ENCODE measurements around the gene MRPS25. TPM values are rescaled to one million over a fixed set of nuclear protein-coding genes. Genes with fewer than 3 reads are reported as not detected.

Gene MRPS25
- total and polyA plus RNA-seq, 9 of the 15 experiments (the other 6 are each of a cell fraction or from before 2014, with no cell fraction given) = 34.3 to 129 (median 78.2) TPM

DNA sequence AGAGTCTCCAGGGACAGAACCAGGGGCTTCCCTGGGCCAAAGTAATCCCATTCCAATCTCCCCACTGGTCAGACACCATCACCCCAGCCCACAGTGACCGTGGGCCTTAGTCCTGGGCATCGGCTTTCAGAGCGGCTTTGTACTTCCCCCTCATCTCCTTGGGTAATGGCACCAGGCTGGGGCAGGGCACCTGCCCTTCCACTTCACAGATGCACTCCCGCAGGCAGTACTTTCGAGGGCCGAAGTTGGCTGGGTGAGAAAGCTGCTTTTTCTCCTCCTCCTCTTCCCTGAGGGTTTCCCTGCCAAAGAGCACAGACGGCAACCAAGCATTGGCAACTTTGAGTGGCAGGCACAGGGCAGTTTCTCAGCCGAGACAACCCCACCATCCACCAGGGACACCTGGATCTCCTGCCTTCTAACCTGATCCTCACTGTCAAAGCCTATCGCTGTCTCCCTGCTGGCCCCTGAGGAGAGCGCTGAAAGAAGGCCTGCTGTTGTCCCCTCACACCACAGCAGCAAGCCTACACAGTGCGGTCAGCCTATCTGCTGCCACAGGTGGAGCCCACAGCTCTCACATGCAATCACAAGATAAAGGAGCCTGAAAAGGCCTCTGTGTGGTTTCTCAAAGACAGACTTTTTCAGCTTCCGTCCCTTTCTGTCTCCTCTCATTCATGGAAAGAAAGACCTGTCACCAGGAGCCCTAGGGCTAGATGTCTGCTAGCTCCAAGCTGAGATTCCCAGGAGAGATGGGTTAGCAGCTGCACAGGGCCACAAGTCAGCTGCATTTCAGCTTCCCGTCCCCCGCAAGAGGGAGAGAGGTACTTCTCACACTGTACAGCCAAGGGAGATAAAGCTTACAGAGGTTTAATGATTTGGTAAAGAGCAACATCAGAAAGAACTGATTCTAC, 12.5 kb downstream of the MRPS25 start (continued):
- TF ChIP-seq, protein P1, sequence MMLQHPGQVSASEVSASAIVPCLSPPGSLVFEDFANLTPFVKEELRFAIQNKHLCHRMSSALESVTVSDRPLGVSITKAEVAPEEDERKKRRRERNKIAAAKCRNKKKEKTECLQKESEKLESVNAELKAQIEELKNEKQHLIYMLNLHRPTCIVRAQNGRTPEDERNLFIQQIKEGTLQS (IDR thresholded peaks at IDR 0.05) = peak; percentile 32; the same call in 1 of the 2 replicates
- TF ChIP-seq, protein P1 (CRISPR knock-in tag; conservative IDR thresholded peaks at IDR 0.05) = 0 out of 2 replicates have a peak, but pooled peaks have one; percentile 50
- TF ChIP-seq SIX5 (IDR thresholded peaks at IDR 0.05; ENCODE audit: borderline replicate concordance in 1 of 2, insufficient read depth in 1 of 2, low read depth in 1 of 2, low read length in 2 of 2) = no peak
- no peak for TF ChIP-seq SRF (CRISPR knock-in tag; IDR thresholded peaks at IDR 0.05)
- TF ChIP-seq NFRKB (IDR thresholded peaks at IDR 0.05; ENCODE audit: low read depth) = no peak
- TF ChIP-seq SAFB2 (IDR thresholded peaks at IDR 0.05; ENCODE audit: borderline replicate concordance, low read depth, low read length, severe bottlenecking) = no peak
- peak; percentile 88; the same call in 1 of the 2 replicates for TF ChIP-seq PTBP1 (IDR thresholded peaks at IDR 0.05; ENCODE audit: low read depth, low read length)
- peak; percentile 92 for TF ChIP-seq EP300 (IDR thresholded peaks at IDR 0.05; ENCODE audit: low read length)
- TF ChIP-seq BRF1 (IDR thresholded peaks at IDR 0.05; ENCODE audit: borderline replicate concordance, extremely low read depth, insufficient read length) = no peak
- TF ChIP-seq ZBTB17 (CRISPR knock-in tag; IDR thresholded peaks at IDR 0.05) = 0 out of 2 replicates have a peak, but pooled peaks have one; percentile 47
- no peak for TF ChIP-seq NCOA4 (IDR thresholded peaks at IDR 0.05; ENCODE audit: partially characterized antibody)
- TF ChIP-seq GTF2E2 (tag; IDR thresholded peaks at IDR 0.05) = no peak
- TF ChIP-seq, protein P2, sequence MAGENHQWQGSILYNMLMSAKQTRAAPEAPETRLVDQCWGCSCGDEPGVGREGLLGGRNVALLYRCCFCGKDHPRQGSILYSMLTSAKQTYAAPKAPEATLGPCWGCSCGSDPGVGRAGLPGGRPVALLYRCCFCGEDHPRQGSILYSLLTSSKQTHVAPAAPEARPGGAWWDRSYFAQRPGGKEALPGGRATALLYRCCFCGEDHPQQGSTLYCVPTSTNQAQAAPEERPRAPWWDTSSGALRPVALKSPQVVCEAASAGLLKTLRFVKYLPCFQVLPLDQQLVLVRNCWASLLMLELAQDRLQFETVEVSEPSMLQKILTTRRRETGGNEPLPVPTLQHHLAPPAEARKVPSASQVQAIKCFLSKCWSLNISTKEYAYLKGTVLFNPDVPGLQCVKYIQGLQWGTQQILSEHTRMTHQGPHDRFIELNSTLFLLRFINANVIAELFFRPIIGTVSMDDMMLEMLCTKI (IDR thresholded peaks at IDR 0.05; ENCODE audit: partially characterized antibody) = no peak
- no peak for TF ChIP-seq HNRNPL (IDR thresholded peaks at IDR 0.05; ENCODE audit: low read depth, low read length)
- TF ChIP-seq JUNB (CRISPR knock-in tag; conservative IDR thresholded peaks at IDR 0.05) = no peak
- TF ChIP-seq CCAR2 (IDR thresholded peaks at IDR 0.05; ENCODE audit: low read depth, low read length) = no peak
- TF ChIP-seq ZNF124 (CRISPR knock-in tag; IDR thresholded peaks at IDR 0.05) = no peak
- no peak for TF ChIP-seq KDM5B (IDR thresholded peaks at IDR 0.05; ENCODE audit: insufficient replicate concordance, low read depth, low read length)
- TF ChIP-seq SAP30 (IDR thresholded peaks at IDR 0.05; ENCODE audit: borderline replicate concordance, insufficient read depth, low read depth, low read length, poor library complexity, severe bottlenecking) = no peak
- TF ChIP-seq, protein P3, sequence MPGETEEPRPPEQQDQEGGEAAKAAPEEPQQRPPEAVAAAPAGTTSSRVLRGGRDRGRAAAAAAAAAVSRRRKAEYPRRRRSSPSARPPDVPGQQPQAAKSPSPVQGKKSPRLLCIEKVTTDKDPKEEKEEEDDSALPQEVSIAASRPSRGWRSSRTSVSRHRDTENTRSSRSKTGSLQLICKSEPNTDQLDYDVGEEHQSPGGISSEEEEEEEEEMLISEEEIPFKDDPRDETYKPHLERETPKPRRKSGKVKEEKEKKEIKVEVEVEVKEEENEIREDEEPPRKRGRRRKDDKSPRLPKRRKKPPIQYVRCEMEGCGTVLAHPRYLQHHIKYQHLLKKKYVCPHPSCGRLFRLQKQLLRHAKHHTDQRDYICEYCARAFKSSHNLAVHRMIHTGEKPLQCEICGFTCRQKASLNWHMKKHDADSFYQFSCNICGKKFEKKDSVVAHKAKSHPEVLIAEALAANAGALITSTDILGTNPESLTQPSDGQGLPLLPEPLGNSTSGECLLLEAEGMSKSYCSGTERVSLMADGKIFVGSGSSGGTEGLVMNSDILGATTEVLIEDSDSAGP (CRISPR knock-in tag; IDR thresholded peaks at IDR 0.05) = no peak
- TF ChIP-seq FOXA3 (CRISPR knock-in tag; conservative IDR thresholded peaks at IDR 0.05 in 1 of 2, IDR thresholded peaks at IDR 0.05 in 1 of 2) = peak in 1 of 2 experiments; percentile 64; a peak in 1 of 4 replicates
- TF ChIP-seq, protein P4, sequence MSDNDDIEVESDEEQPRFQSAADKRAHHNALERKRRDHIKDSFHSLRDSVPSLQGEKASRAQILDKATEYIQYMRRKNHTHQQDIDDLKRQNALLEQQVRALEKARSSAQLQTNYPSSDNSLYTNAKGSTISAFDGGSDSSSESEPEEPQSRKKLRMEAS (CRISPR knock-in tag; IDR thresholded peaks at IDR 0.05) = peak; percentile 98

Measured in K562 (cell line).